ENCODE measurements around the gene SMARCA2.

SMARCA2 gene

DNA sequence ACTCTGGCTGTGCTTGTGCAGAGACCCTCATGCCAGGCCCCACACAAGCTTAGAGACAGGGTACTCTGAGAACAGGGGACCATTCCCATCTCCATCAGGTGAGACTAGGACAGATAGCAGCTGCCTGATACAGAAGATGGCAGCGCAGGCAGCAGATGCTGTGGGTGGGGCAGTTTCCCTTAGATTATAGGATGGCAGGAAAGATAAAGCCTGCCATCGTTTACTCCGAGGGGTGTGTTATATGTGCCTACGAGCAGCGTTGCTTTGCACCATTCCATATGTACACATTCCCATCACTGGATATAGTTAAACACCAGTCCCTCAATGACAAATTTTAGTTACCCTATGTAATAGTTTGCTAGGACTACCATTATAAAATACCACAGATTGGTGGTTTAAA is 135.2 kb downstream of the SMARCA2 start:
- no peak for DNase-seq

DNA sequence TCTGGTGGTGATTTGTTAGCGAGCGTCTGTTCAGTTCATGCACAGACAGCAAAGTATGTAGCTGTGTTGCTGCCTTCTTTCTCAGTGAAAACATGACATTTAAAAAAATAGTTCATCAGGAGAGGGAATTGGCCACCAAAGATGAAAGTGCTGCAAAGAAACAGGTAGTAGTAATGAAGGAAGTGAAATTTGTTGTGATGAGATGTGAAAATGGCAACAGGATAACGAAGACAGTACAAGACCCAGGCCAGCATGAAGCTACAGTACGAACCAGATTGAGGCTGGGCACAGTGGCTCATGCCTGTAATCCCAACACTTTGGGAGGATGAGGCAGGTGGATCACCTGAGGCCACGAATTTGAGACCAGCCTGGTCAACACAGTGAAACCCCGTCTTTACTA is 136.0 kb downstream of the SMARCA2 start:
- DNase-seq: no peak

DNA sequence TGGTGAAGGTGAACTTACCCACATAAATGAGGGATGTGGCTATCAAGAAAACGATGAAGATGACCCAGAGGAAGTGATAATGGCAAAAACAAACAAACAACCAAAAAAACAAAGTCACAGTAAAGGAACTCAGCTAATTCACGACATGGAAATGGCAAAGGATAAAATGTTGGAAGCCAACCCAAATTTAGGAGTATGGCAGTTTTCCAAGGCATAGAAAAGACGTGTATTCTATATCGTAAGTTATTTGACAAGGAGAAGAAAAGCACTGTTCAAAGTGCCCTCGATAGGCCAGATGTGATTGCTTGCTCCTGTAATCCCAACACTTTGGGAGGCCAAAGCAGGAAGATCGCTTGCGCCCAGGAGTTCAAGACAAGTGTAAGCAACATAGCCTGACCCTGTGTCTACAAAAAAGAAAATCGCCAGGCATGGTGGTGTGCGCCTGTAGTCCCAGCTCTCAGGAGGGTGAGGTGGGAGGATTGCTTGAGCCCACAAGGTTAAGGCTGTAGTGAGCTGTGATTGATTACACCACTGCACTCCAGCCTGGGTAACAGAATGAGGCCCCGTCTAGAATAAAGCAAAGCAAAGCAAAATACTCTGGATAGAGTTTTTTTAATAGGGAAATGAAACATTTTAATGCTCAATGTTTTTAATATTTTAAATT is 138.0 kb downstream of the SMARCA2 start:
- no peak for DNase-seq

DNA sequence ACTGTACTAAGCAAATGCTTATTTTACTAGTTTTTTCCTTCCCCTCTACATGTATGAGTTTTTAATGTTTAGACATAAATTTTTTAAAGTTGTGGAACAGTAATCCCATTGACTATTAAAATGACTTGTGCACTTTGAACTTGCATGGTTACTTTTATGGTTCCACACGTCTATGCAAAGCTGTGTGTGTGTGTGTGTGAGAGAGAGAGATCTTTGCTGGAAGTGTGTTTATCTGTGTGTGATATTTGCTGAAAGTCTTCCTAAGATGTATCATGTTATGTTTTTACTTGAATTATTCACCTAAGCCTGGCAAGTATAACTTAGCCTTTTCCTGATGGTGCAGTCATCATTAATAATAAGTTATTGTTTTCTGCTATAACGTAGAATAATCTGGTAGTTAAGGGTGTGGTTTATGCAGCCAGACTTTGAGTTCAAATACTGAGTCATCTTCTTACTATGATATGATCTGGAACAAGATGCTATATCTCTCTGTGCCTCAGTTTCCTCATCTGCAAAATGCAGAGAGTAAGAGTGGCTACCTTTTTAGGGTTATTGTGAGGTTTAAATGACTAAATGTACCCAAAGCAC is 138.6 kb downstream of the SMARCA2 start:
- no peak for DNase-seq

DNA sequence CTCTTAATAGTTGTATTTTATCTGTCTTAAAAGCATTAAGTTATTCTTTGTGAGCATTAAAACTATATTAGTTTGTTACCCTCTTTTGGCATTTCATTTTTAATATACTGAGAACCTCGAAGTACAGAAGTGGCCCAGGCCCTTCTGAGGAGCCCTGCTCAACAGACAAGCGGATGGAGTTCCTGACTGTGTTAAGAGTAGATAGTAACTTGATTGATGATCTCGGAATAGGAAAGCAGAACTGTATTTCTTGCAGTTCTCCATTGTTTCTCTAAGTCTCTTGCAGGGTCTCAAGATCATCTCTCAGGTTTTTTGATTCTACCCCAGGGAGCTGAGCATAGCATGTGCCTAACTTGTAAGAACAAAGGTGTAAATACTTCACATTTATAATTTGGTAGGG is 139.6 kb downstream of the SMARCA2 start:
- peak; percentile 56 for DNase-seq

- DNase-seq: no peak
Measured at GRCh38 chr9:2155966-2156365, 140.8 kb downstream of the SMARCA2 start.

GRCh38 chr9:2157277-2158110 is 142.3 kb downstream of the SMARCA2 start:
- DNase-seq: peak; percentile 73

- DNase-seq: peak; percentile 91
Measured at GRCh38 chr9:2158111-2158610, 143.0 kb downstream of the SMARCA2 start.

GRCh38 chr9:2158766-2159430 is 143.8 kb downstream of the SMARCA2 start:
- no peak for DNase-seq

DNA sequence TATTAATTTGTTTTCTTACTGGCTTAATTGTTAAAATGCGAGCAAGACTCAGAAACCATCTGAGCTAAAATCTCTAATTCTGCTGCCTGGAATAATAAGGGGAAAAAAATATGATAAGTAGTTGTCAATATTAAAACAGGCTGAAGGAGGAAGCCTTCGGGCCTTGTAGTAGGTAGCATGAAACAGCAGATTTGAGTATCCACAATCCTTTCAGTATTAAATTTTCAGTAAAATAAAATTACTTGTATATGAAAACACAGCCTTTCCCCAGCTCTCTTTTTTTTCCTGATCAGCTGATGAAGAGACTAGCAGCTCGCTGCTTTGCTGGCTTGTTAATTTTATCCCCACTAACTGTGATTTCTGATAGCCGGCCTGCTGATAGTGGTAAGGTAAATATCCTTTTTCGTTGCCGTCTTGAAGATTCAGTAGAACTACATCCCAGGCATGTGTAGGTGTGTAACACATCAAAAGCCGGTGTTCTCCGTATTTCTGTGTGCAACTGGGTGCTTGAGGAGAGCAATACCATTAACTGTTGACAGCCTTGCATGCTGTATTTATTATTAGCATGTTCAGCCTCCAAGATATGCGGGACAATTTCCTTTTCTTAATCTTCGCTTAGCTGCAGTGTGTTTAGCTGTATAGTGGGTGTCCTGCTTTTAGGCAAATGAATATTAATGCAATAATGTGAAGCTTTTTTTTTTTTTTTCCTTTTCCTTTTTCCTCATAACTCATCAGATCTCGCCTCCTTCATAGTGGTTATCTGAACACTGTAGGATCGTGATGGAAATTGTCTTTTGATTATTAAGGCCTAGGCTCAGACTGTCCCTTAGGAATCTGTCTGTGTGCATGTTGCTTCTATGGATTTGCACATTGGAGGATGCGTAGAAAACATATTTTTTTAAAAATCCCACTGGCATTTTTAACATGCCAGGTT is 144.6 kb downstream of the SMARCA2 start:
- peak; percentile 49 for DNase-seq

- no peak for DNase-seq
Measured at GRCh38 chr9:2161661-2162060, 146.5 kb downstream of the SMARCA2 start.

DNA sequence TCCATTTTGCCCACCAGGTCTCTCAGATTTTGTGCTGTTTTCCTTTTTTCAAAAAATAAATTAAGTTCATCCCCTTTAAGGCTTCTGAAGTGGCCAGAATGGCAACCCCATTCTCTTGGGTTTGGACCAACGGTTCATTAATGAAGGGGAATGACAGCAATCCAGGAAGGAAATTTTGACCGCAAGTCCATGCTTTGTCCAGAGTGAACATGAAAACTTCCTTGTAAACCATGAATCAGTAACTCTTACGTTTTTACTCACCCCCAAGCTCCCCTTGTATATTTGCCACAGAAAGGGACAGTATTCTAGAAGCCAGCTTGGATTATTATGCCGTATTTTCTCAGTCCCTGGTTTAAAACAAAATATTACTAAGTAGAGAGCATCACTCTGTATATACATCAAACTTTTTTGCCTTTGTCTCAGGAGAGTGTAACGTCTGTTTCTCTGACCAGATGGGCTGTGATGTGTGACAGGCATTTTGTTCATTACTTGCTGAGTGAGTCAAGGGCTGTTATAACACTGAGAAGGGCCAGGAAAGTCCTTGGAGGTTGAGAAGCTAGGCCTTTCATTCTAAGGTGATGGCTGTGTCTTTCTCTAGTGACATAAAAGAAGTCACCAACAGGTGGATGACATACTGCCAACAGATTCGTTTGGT is 148.2 kb downstream of the SMARCA2 start:
- DNase-seq: no peak

- no peak for DNase-seq
Measured at GRCh38 chr9:2164268-2164667, 149.1 kb downstream of the SMARCA2 start.

- no peak for DNase-seq
Measured at GRCh38 chr9:2166203-2166602, 151.1 kb downstream of the SMARCA2 start.

GRCh38 chr9:2169035-2169434 is 153.9 kb downstream of the SMARCA2 start:
- no peak for DNase-seq

- DNase-seq: no peak
Measured at GRCh38 chr9:2170722-2171121, 155.6 kb downstream of the SMARCA2 start.

DNA sequence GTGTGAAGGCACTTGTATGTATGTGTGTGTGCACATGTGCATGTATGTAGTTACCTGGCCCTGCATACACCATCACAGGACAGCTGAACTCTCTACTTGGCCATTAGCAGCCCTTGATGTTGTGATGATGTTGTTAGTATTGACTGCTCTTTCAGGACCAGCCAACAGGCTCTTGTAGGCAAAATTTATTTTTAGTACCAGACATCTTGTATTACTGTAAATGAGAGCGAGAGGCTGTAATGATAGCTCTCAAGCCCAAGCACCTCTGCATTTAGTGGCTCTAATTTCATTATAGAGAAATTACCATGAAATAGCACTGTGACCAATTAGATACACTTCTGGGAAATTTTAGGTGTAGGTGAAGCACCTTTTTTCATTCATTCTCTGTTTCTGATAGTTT is 158.0 kb downstream of the SMARCA2 start:
- no peak for DNase-seq

- DNase-seq: no peak
Measured at GRCh38 chr9:2173861-2174260, 158.7 kb downstream of the SMARCA2 start.

DNA sequence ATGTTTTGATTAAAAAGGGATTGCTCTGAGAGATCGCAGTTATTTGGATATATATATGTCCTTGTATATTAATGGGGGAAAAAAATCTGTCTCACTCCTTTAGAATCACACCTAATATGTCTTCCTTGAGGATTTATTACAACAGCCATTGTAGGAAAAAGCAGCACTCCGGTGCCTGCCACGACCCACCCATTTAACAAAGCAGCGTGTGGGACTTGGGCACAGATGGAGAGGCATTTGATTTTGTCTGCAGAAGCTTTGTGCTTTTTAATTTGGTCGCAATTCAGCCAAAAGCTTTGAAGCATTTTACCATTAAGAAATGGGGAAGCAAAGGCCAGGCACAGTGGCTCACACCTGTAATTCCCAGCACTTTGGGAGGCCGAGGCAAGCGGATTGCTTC is 159.2 kb downstream of the SMARCA2 start:
- DNase-seq: no peak

DNA sequence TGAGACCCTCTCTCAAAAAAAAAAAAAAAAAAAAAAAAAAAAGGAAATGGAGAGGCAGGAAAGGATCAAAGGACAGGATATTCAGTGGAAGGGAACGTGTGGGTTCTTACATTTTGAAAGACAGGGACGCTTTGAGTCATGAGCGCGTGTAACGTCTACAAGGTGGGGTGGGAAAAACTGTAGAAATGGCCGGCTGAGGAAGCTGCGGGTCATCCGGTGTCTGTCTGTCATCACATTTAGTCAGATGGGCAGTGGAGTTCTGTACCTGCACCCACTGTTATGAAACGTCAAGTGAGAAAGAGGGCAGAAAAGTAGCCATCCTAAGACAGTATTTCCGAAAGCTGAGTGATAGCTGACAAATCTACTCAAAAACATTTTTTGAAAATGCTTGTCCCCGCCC is 159.8 kb downstream of the SMARCA2 start:
- DNase-seq: no peak

DNA sequence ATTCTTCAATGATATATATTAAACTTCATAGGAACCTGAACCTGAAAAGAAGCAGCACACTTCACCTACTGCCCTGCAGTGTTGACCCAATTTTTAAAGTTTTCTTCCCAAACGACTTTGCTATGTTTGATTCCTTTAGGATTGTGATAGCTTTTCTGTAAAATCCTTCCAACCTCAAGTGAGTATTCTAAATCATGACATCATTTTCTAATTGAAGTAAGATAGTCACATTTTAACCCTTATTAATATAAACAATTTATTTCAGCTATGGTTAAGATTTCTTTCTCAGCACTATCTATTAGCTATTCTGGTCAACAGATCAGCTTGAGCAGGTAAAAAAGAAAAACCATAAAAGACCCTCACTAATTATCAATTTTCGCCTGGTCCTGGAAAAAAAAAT is 162.0 kb downstream of the SMARCA2 start:
- no peak for DNase-seq

Measured in hematopoietic multipotent progenitor cell treated with erythropoietin and hydrocortisone succinate and interleukin-3 and kit ligand, for 4 days (in vitro differentiated cells).